GM12878 (cell line): ENCODE measurements around the gene DDX24. TPM values are rescaled to one million over a fixed set of nuclear protein-coding genes. Genes with fewer than 3 reads are reported as not detected.

Source experiments
- ATAC-seq: fragments of 200-7000 bp; cut with Tn5 transposase; 3 replicates; pipeline ENCODE4 v1.9.1; 2020; ENCODE audit warnings: mild to moderate bottlenecking, moderate library complexity
- BruUV-seq: library from RNA; stranded (reverse); fragments of 400-500 nt; replicated peaks from 2 replicates; lab custom pipeline; 2021; lab: Mats Ljungman, UMichigan
- CTCF ChIA-PET: fragments of 300-600 bp; sonication (Branson Sonifier 250); formaldehyde crosslinking; extraction: SDS; loops from one replicate; lab custom pipeline; 2021; ENCODE audit warnings: inconsistent platforms; lab: Yijun Ruan, JAX
- POLR2A ChIA-PET: fragments of 350-600 bp; formaldehyde crosslinking; extraction: SDS; loops from one replicate; lab custom pipeline; 2021; ENCODE audit warnings: inconsistent platforms; lab: Charles Lee
- RAD21 ChIA-PET: fragments of 300-600 bp; sonication (Branson Sonifier 250); formaldehyde crosslinking; loops from one replicate; lab custom pipeline; 2023; ENCODE audit warnings: antibody characterized with exemption; ENCODE audit not compliant: unreplicated experiment; lab: Charles Lee
- SMC1A ChIA-PET: fragments of 300-600 bp; sonication (Branson Sonifier 250); formaldehyde crosslinking; loops from one replicate; lab custom pipeline; 2023; ENCODE audit not compliant: unreplicated experiment, uncharacterized antibody; lab: Charles Lee
- DNase-seq: peaks from one replicate; pipeline ENCODE4 v3.0.0-alpha.2; 2011; ENCODE audit warnings: low read depth, low spot score
- FAIRE-seq: peaks from 3 replicates; lab custom pipeline; 2011; peaks lifted over from hg19 to GRCh38; lab: Jason Lieb, UNC
- H2AFZ ChIP-seq: 2 replicates; pipeline ENCODE4 v1.6.0; 2011; ENCODE audit warnings: low read depth, low read length, control low read depth; ENCODE audit not compliant: control insufficient read depth
- H3K27ac ChIP-seq: 2 replicates; pipeline ENCODE4 v1.5.1; 2011; ENCODE audit warnings: control low read depth; ENCODE audit not compliant: control insufficient read depth, insufficient read depth
- H3K27me3 ChIP-seq, 2 experiments: replicated peaks in 1 of 2; 2 replicates each; pipeline versions ENCODE4 v1.6.0 to v1.6.1; 2011; ENCODE audit warnings: low read length in 1 of 2; ENCODE audit not compliant: control insufficient read depth in 2 of 2, insufficient read depth in 2 of 2
- H3K36me3 ChIP-seq, 2 experiments: 2 replicates each; pipeline ENCODE4 v1.5.1; 2011; ENCODE audit warnings: low read length in 1 of 2; ENCODE audit not compliant: control insufficient read depth in 2 of 2, insufficient read depth in 2 of 2
- H3K4me1 ChIP-seq: 2 replicates; pipeline ENCODE4 v1.6.1; 2011; ENCODE audit warnings: mild to moderate bottlenecking, low read length, moderate library complexity, mixed read lengths; ENCODE audit not compliant: control insufficient read depth, insufficient read depth
- H3K4me2 ChIP-seq: 2 replicates; pipeline ENCODE4 v1.6.0; 2011; ENCODE audit warnings: control low read depth; ENCODE audit not compliant: control insufficient read depth, insufficient read depth
- H3K4me3 ChIP-seq: fragments of 200-600 bp; sonication (generic); 2 replicates; pipeline ENCODE4 v1.5.1; 2016
- H3K79me2 ChIP-seq: 2 replicates; pipeline ENCODE4 v1.6.0; 2011; ENCODE audit warnings: low read length; ENCODE audit not compliant: control insufficient read depth, insufficient read depth
- H3K9ac ChIP-seq: 2 replicates; pipeline ENCODE4 v1.8.0; 2011; ENCODE audit warnings: low read length, control low read depth, mixed read lengths; ENCODE audit not compliant: control insufficient read depth, insufficient read depth
- H3K9me3 ChIP-seq: replicated peaks from 3 replicates; pipeline ENCODE4 v1.5.1; 2011; ENCODE audit warnings: mild to moderate bottlenecking, low read length; ENCODE audit not compliant: control insufficient read depth, insufficient read depth
- H4K20me1 ChIP-seq: 2 replicates; pipeline ENCODE4 v1.6.0; 2011; ENCODE audit not compliant: control insufficient read depth, insufficient read depth
- BCL11A ChIP-seq: IDR thresholded peaks from 2 replicates; pipeline ENCODE4 v1.6.1; 2011; ENCODE audit warnings: low read depth, low read length
- CBFB ChIP-seq: IDR thresholded peaks from 2 replicates; pipeline ENCODE4 v1.6.1; 2016; ENCODE audit warnings: antibody characterized with exemption, low read depth
- DPF2 ChIP-seq: fragments of 450-650 bp; IDR thresholded peaks from 2 replicates; pipeline ENCODE4 v1.6.1; 2017; ENCODE audit warnings: mild to moderate bottlenecking
- EED ChIP-seq: sonication (generic); IDR thresholded peaks from 2 replicates; pipeline ENCODE4 v1.6.1; 2016; ENCODE audit warnings: antibody characterized with exemption, low read depth
- EGR1 ChIP-seq, 2 experiments: IDR thresholded peaks; 1 replicate in 1 of 2; 2 replicates in 1 of 2; pipeline ENCODE4 v1.6.1; 2011 to 2012; ENCODE audit warnings: low read depth in 2 of 2, low read length in 2 of 2, borderline replicate concordance in 1 of 2, mild to moderate bottlenecking in 1 of 2, moderate library complexity in 1 of 2
- IKZF1 ChIP-seq: fragments of 450-650 bp; conservative IDR thresholded peaks from 2 replicates; pipeline ENCODE4 v1.6.1; 2017; ENCODE audit warnings: antibody characterized with exemption, mild to moderate bottlenecking
- IKZF2 ChIP-seq, 2 experiments: fragments of 450-650 bp; IDR thresholded peaks; 2 replicates each; pipeline ENCODE4 v1.6.1; 2017; ENCODE audit warnings: mild to moderate bottlenecking in 2 of 2, moderate library complexity in 2 of 2
- IRF4 ChIP-seq: IDR thresholded peaks from 2 replicates; pipeline ENCODE4 v1.6.1; 2011; ENCODE audit warnings: low read depth, low read length
- JUNB ChIP-seq: IDR thresholded peaks from 2 replicates; pipeline ENCODE4 v1.6.1; 2016; ENCODE audit warnings: antibody characterized with exemption, mild to moderate bottlenecking
- NBN ChIP-seq: fragments of 450-650 bp; IDR thresholded peaks from 2 replicates; pipeline ENCODE4 v1.6.1; 2016
- PBX3 ChIP-seq: IDR thresholded peaks from 2 replicates; pipeline ENCODE4 v1.6.1; 2011; ENCODE audit warnings: mild to moderate bottlenecking, low read depth, low read length, moderate library complexity; ENCODE audit not compliant: insufficient replicate concordance
- RUNX3 ChIP-seq: IDR thresholded peaks from 2 replicates; pipeline ENCODE4 v1.6.1; 2012; ENCODE audit warnings: low read length, inconsistent platforms
- SIN3A ChIP-seq: IDR thresholded peaks from 2 replicates; pipeline ENCODE4 v1.6.1; 2012; ENCODE audit warnings: low read depth, low read length, improper control_type of control experiment
- SIX5 ChIP-seq: IDR thresholded peaks from 2 replicates; pipeline ENCODE4 v1.6.1; 2011; ENCODE audit warnings: mild to moderate bottlenecking, low read depth, low read length, moderate library complexity; ENCODE audit not compliant: severe bottlenecking
- SKIL ChIP-seq: fragments of 450-650 bp; IDR thresholded peaks from 2 replicates; pipeline ENCODE4 v1.6.1; 2017; ENCODE audit warnings: mild to moderate bottlenecking, low read depth, inconsistent platforms; ENCODE audit not compliant: poor library complexity, severe bottlenecking
- TCF7 ChIP-seq: IDR thresholded peaks from 2 replicates; pipeline ENCODE4 v1.6.1; 2014; ENCODE audit warnings: antibody characterized with exemption, borderline replicate concordance
- ZBTB11 ChIP-seq: fragments of 450-650 bp; formaldehyde crosslinking; IDR thresholded peaks from 2 replicates; pipeline ENCODE4 v1.5.0; 2022; ENCODE audit warnings: mild to moderate bottlenecking, missing genetic modification characterization
- WGBS: methylation state at CpG from one replicate; pipeline ENCODE4 v1.1.6; 2016; ENCODE audit warnings: low lambda C conversion rate; ENCODE audit not compliant: insufficient replicate concordance, insufficient coverage; ENCODE audit errors: missing lambda C conversion rate; 5-methylcytosine and 5-hydroxymethylcytosine counted together
- in situ Hi-C: fragments of 300-500 bp; cut with MboI; formaldehyde crosslinking; loops from 9 replicates; pipeline ENCODE4 v1.14.3; 2018; ENCODE audit warnings: mixed read lengths
- intact Hi-C: fragments of 100-400 bp; cut with micrococcal nuclease; formaldehyde crosslinking; loops from one replicate; pipeline ENCODE4 v1.14.2; 2022; ENCODE audit not compliant: unreplicated experiment
- polyA plus RNA-seq, 11 experiments: library from polyadenylated mRNA; depleted of rRNA in 4 of 11; unstranded in 6 of 11; stranded (reverse) in 5 of 11; fragments of >200 nt; fragmentation: Nextera tagmentation in 4 of 11; fragmentation: Illumina TruSeq in 1 of 11; extraction: Ambion mirVana in 4 of 11; extraction: Trizol in 1 of 11; gene quantifications; 1 replicate in 1 of 11; 2 replicates in 10 of 11; pipeline versions ENCODE4 v1.2.1 to v1.2.3, GENCODE V29; 2011 to 2016; ENCODE audit warnings: inconsistent platforms in 2 of 11, missing spikeins in 2 of 11, low read depth in 1 of 11
- total RNA-seq, 4 experiments: library from RNA; depleted of rRNA in 3 of 4; stranded (reverse); fragments of >200 nt in 3 of 4; fragmentation: Illumina TruSeq in 1 of 4; extraction: Trizol in 1 of 4; gene quantifications; 2 replicates each; pipeline versions ENCODE4 v1.2.1 to v1.2.3, GENCODE V29; 2013 to 2021

Gene DDX24
- total and polyA plus RNA-seq, 10 of the 15 experiments (the other 5 are each of a cell fraction or from before 2014, with no cell fraction given): 137 to 266 (median 184) TPM

GRCh38 chr14:94056579-94057308, 24.3 kb downstream of the DDX24 start:
- peak; percentile 37 for DNase-seq
- H3K27ac ChIP-seq: peak overlapping the region; percentile 43; the same call in 1 of the 2 replicates
- peaks cover 2% of the 10 kb centered on the region; the same call in 1 of the 2 replicates for H4K20me1 ChIP-seq
- ChIA-PET SMC1A (interaction anchor here (1.0 to 2.1 kb wide), 14 partner anchors 10 to 126 kb away, joined by 3 to 10 read pairs (median 4); partner anchors contain the start of genes DDX24 and IFI27L1), RAD21 (interaction anchor here (0.6 to 2.3 kb wide), 7 partner anchors 23 to 117 kb away, joined by 3 to 13 read pairs (median 6); partner anchors contain the start of genes DDX24 and IFI27L1), POLR2A (interaction anchor here (0.5 to 2.1 kb wide), 3 partner anchors 17 to 251 kb away, joined by 3 to 14 read pairs (median 5); partner anchors contain the start of genes DDX24 and IFI27L1), CTCF (interaction anchor here (0.7 to 7.1 kb wide), 10 partner anchors 9 to 123 kb away, joined by 3 to 34 read pairs (median 6); partner anchors contain the start of genes DDX24 and IFI27L1)
- intact Hi-C loops (no loop called here), in situ Hi-C loops (no loop called here)
- peaks cover 50 to 56% of the 10 kb centered on the region in 2 experiments for H3K36me3 ChIP-seq
- H3K4me1 ChIP-seq: peaks cover 26% of the 10 kb centered on the region
- no peak overlapping the region for H2AFZ ChIP-seq
- no peak overlapping the region for H3K4me3 ChIP-seq
- peak; percentile 41 for FAIRE-seq
- no peaks in the 10 kb centered on the region; the same call in 1 of the 2 replicates for H3K79me2 ChIP-seq
- H3K9me3 ChIP-seq: no peaks in the 10 kb centered on the region
- no TSS peak for BruUV-seq
- H3K27me3 ChIP-seq: no peaks in the 10 kb centered on the region
- H3K9ac ChIP-seq: no peak overlapping the region
- peak; percentile 81 for ATAC-seq
- WGBS: 58% methylated on average over 6 of the region's 6 CpGs
- H3K4me2 ChIP-seq: peak overlapping the region; percentile 60; the same call in 1 of the 2 replicates
- peak; percentile 93 for TF ChIP-seq RUNX3
- 0 out of 2 replicates have a peak, but pooled peaks have one; percentile 41 for TF ChIP-seq EED
- TF ChIP-seq SKIL: peak; percentile 33
- TF ChIP-seq SIX5: no peak
- peak in 1 of 2 experiments; percentile 86; a peak in 2 of 3 replicates for TF ChIP-seq EGR1 (IDR thresholded peaks at IDR 0.05; ENCODE audit: borderline replicate concordance in 1 of 2, low read depth in 2 of 2, low read length in 2 of 2)
- peak; percentile 39; the same call in 1 of the 2 replicates for TF ChIP-seq CBFB
- TF ChIP-seq DPF2: 0 out of 2 replicates have a peak, but pooled peaks have one; percentile 17
- peak; percentile 32; the same call in 1 of the 2 replicates for TF ChIP-seq TCF7
- TF ChIP-seq SIN3A: peak; percentile 49; the same call in 1 of the 2 replicates
- TF ChIP-seq IRF4: 0 out of 2 replicates have a peak, but pooled peaks have one; percentile 20
- TF ChIP-seq NBN: no peak
- TF ChIP-seq IKZF1: peak; percentile 69
- TF ChIP-seq ZBTB11: no peak
- TF ChIP-seq BCL11A: peak; percentile 57; the same call in 1 of the 2 replicates
- peak; percentile 55 to 74; a peak in 3 of 4 replicates for TF ChIP-seq IKZF2 (IDR thresholded peaks at IDR 0.05)
- TF ChIP-seq PBX3: peak; percentile 60
- TF ChIP-seq JUNB: no peak
